Osteocyte (in vitro differentiated cells): Measurements from ENCODE around the gene TMC5. TPM values are rescaled to one million over a fixed set of nuclear protein-coding genes. Genes with fewer than 3 reads are reported as not detected.
"Not testable (repeated sequence)": the region's sequence is repeated elsewhere in the genome, so short reads cannot be mapped to it uniquely, and the experiment has no call there.

ENCODE experiments used
- DNase-seq: peaks from one replicate; pipeline ENCODE4 v3.0.0; 2021; ENCODE audit warnings: mixed read lengths; ENCODE audit not compliant: unreplicated experiment; ENCODE audit errors: extremely low spot score
- H3K27ac Mint-ChIP-seq: one replicate; pipeline ENCODE4 v1.8.0; 2021; ENCODE audit warnings: mild to moderate bottlenecking, mixed read lengths; ENCODE audit not compliant: unreplicated experiment
- H3K27me3 Mint-ChIP-seq: one replicate; pipeline ENCODE4 v1.8.0; 2021; ENCODE audit warnings: mixed read lengths; ENCODE audit not compliant: unreplicated experiment
- H3K36me3 Mint-ChIP-seq: one replicate; pipeline ENCODE4 v1.8.0; 2021; ENCODE audit warnings: mixed read lengths; ENCODE audit not compliant: unreplicated experiment
- H3K4me1 Mint-ChIP-seq: one replicate; pipeline ENCODE4 v1.8.0; 2021; ENCODE audit warnings: mixed read lengths; ENCODE audit not compliant: unreplicated experiment
- H3K4me3 Mint-ChIP-seq: one replicate; pipeline ENCODE4 v1.8.0; 2021; ENCODE audit warnings: mild to moderate bottlenecking, moderate library complexity, mixed read lengths; ENCODE audit not compliant: unreplicated experiment
- H3K9me3 Mint-ChIP-seq: one replicate; pipeline ENCODE4 v1.8.0; 2021; ENCODE audit warnings: mixed read lengths; ENCODE audit not compliant: unreplicated experiment
- CTCF ChIP-seq: fragments of 200-600 bp; sonication (generic); IDR thresholded peaks from 2 replicates; pipeline ENCODE4 v1.5.0; 2021; ENCODE audit warnings: antibody characterized with exemption, mild to moderate bottlenecking, moderate library complexity
- long read RNA-seq: library from polyadenylated mRNA; unstranded; transcript quantifications from one replicate; pipeline ENCODE4 v2.0.0, GENCODE V29; 2021
- total RNA-seq: library from RNA; stranded (reverse); gene quantifications from 2 replicates; pipeline ENCODE4 v1.2.1, GENCODE V29; 2021

The TMC5 gene
- not detected in 2 replicates for total RNA-seq
- long read RNA-seq: 0 reads

GRCh38 chr16:19417640-19418039, at the start of gene TMC5:
Gene TMC5 (plus strand): TSS chr16:19417883. CDS start chr16:19440039, 22,156 bp downstream.
- Mint-ChIP-seq H3K4me1 (no peaks in the 10 kb centered on the region), H3K4me3 (no peak within 1 kb of the TSS), H3K27ac (no peak within 1 kb of the TSS), H3K36me3 (no peaks in the 10 kb centered on the region), H3K27me3 (no peaks in the 10 kb centered on the region), H3K9me3 (no peaks in the 10 kb centered on the region)
- TF ChIP-seq CTCF: no peak
- no peak for DNase-seq

GRCh38 chr16:19372541-19372940, 45.1 kb upstream of the TMC5 start:
- not testable (repeated sequence) for H3K27ac Mint-ChIP-seq, H3K4me3 Mint-ChIP-seq, H3K4me1 Mint-ChIP-seq, H3K9me3 Mint-ChIP-seq, H3K36me3 Mint-ChIP-seq, DNase-seq
- H3K27me3 Mint-ChIP-seq: peaks cover 12% of the 10 kb centered on the region

- Mint-ChIP-seq H3K27ac (no peak overlapping the region), H3K4me1 (no peaks in the 10 kb centered on the region), H3K4me3 (no peak overlapping the region), H3K36me3 (no peaks in the 10 kb centered on the region), H3K9me3 (no peaks in the 10 kb centered on the region), H3K27me3 (peaks cover 12% of the 10 kb centered on the region)
- DNase-seq: no peak
- no peak for TF ChIP-seq CTCF
These were observed 43.3 kb upstream of the TMC5 start for GRCh38 chr16:19374402-19374801.

GRCh38 chr16:19375561-19376158, 42.0 kb upstream of the TMC5 start:
- H3K27me3 Mint-ChIP-seq: peaks cover 12% of the 10 kb centered on the region
- DNase-seq: no peak
- H3K4me1 Mint-ChIP-seq: no peaks in the 10 kb centered on the region
- no peaks in the 10 kb centered on the region for H3K36me3 Mint-ChIP-seq
- TF ChIP-seq CTCF: peak; percentile 89
- no peak overlapping the region for H3K27ac Mint-ChIP-seq
- no peak overlapping the region for H3K4me3 Mint-ChIP-seq
- no peaks in the 10 kb centered on the region for H3K9me3 Mint-ChIP-seq

- Mint-ChIP-seq H3K4me1 (no peaks in the 10 kb centered on the region), H3K36me3 (no peaks in the 10 kb centered on the region), H3K4me3 (no peak overlapping the region), H3K9me3 (no peaks in the 10 kb centered on the region), H3K27me3 (peaks cover 7% of the 10 kb centered on the region), H3K27ac (no peak overlapping the region)
- no peak for DNase-seq
- no peak for TF ChIP-seq CTCF
These were observed 39.8 kb upstream of the TMC5 start for GRCh38 chr16:19377864-19378263.

GRCh38 chr16:19378511-19378910, 39.2 kb upstream of the TMC5 start:
- H3K4me1 Mint-ChIP-seq: no peaks in the 10 kb centered on the region
- peaks cover 2% of the 10 kb centered on the region for H3K27me3 Mint-ChIP-seq
- DNase-seq: no peak
- H3K36me3 Mint-ChIP-seq: no peaks in the 10 kb centered on the region
- H3K9me3 Mint-ChIP-seq: no peaks in the 10 kb centered on the region
- no peak for TF ChIP-seq CTCF
- no peak overlapping the region for H3K27ac Mint-ChIP-seq
- H3K4me3 Mint-ChIP-seq: no peak overlapping the region
